SK-N-SH treated with all-trans-retinoic acid at 6 μM for 48 hours (cell line): ENCODE results near the gene SLC2A5.

Experiments used
- ATAC-seq: fragments of 200-7000 bp; cut with Tn5 transposase; 3 replicates; pipeline ENCODE4 v1.9.1; 2020; ENCODE audit warnings: mild to moderate bottlenecking, moderate library complexity
- ARNTL ChIP-seq: fragments of 450-650 bp; formaldehyde crosslinking; IDR thresholded peaks from 2 replicates; pipeline ENCODE4 v1.5.0; 2020; ENCODE audit warnings: low read depth, mild to moderate bottlenecking, moderate library complexity, borderline replicate concordance
- BACH2 ChIP-seq: fragments of 250-450 bp; sonication (Bioruptor Pico); IDR thresholded peaks from 2 replicates; pipeline ENCODE4 v1.9.0; 2021; ENCODE audit warnings: mild to moderate bottlenecking, borderline replicate concordance
- CSDC2 ChIP-seq: fragments of 250-450 bp; sonication (Bioruptor Pico); IDR thresholded peaks from 2 replicates; pipeline ENCODE4 v1.5.0; 2020; ENCODE audit warnings: mild to moderate bottlenecking, moderate library complexity
- ESRRG ChIP-seq: fragments of 250-450 bp; sonication (Bioruptor Pico); IDR thresholded peaks from 2 replicates; pipeline ENCODE4 v1.6.1; 2021; ENCODE audit warnings: mild to moderate bottlenecking
- GLIS3 ChIP-seq: fragments of 250-450 bp; sonication (Bioruptor Pico); IDR thresholded peaks from 2 replicates; pipeline ENCODE4 v1.5.0; 2020; ENCODE audit warnings: mild to moderate bottlenecking, moderate library complexity
- ISL1 ChIP-seq: fragments of 250-450 bp; sonication (Bioruptor Pico); IDR thresholded peaks from 2 replicates; pipeline ENCODE4 v2.1.2; 2022; ENCODE audit warnings: mild to moderate bottlenecking, moderate library complexity
- POU6F1 ChIP-seq: fragments of 250-450 bp; sonication (Bioruptor Pico); IDR thresholded peaks from 2 replicates; pipeline ENCODE4 v1.8.0; 2021; ENCODE audit warnings: low read depth, mild to moderate bottlenecking, moderate library complexity, borderline replicate concordance
- PPARA ChIP-seq: fragments of 250-450 bp; sonication (Bioruptor Pico); IDR thresholded peaks from 2 replicates; pipeline ENCODE4 v1.5.0; 2020; ENCODE audit warnings: mild to moderate bottlenecking, borderline replicate concordance
- RARB ChIP-seq: fragments of 250-450 bp; sonication (Bioruptor Pico); IDR thresholded peaks from 2 replicates; pipeline ENCODE4 v1.8.0; 2021; ENCODE audit warnings: mild to moderate bottlenecking, moderate library complexity
- SNAI2 ChIP-seq: fragments of 250-450 bp; sonication (Bioruptor Pico); IDR thresholded peaks from 2 replicates; pipeline ENCODE4 v1.5.0; 2020; ENCODE audit warnings: mild to moderate bottlenecking, moderate library complexity
- TCF4 ChIP-seq: fragments of 250-450 bp; sonication (Bioruptor Pico); IDR thresholded peaks from 2 replicates; pipeline ENCODE4 v1.8.0; 2021; ENCODE audit warnings: mild to moderate bottlenecking, moderate library complexity, borderline replicate concordance
- TOX ChIP-seq: fragments of 250-450 bp; sonication (Bioruptor Pico); IDR thresholded peaks from 2 replicates; pipeline ENCODE4 v1.8.0; 2021; ENCODE audit warnings: mild to moderate bottlenecking, moderate library complexity, borderline replicate concordance
- ZC3H10 ChIP-seq: fragments of 250-450 bp; sonication (Bioruptor Pico); IDR thresholded peaks from 2 replicates; pipeline ENCODE4 v1.5.1; 2021; ENCODE audit warnings: mild to moderate bottlenecking, moderate library complexity
- ZFP3 ChIP-seq: fragments of 250-450 bp; sonication (Bioruptor Pico); IDR thresholded peaks from 2 replicates; pipeline ENCODE4 v1.5.0; 2020; ENCODE audit warnings: mild to moderate bottlenecking, moderate library complexity
- ZFP30 ChIP-seq: fragments of 450-650 bp; formaldehyde crosslinking; IDR thresholded peaks from 2 replicates; pipeline ENCODE4 v1.5.0; 2022; ENCODE audit warnings: mild to moderate bottlenecking, moderate library complexity
- ZNF565 ChIP-seq: fragments of 450-650 bp; formaldehyde crosslinking; conservative IDR thresholded peaks from 2 replicates; pipeline ENCODE4 v1.5.0; 2020; ENCODE audit warnings: low read depth, mild to moderate bottlenecking, moderate library complexity
- ZNF70 ChIP-seq: fragments of 450-650 bp; formaldehyde crosslinking; IDR thresholded peaks from 2 replicates; pipeline ENCODE4 v1.5.0; 2020; ENCODE audit warnings: mild to moderate bottlenecking, moderate library complexity
- ZNF8 ChIP-seq: fragments of 450-650 bp; formaldehyde crosslinking; IDR thresholded peaks from 2 replicates; pipeline ENCODE4 v1.5.0; 2020; ENCODE audit warnings: mild to moderate bottlenecking, moderate library complexity
- TF ChIP-seq, protein P1 (sequence below): fragments of 250-450 bp; sonication (Bioruptor Pico); IDR thresholded peaks from 2 replicates; pipeline ENCODE4 v1.5.0; 2020; ENCODE audit warnings: mild to moderate bottlenecking, moderate library complexity
- TF ChIP-seq, protein P2 (sequence below): fragments of 250-450 bp; sonication (Bioruptor Pico); IDR thresholded peaks from 2 replicates; pipeline ENCODE4 v1.5.1; 2021; ENCODE audit warnings: mild to moderate bottlenecking, moderate library complexity
- TF ChIP-seq, protein P3 (sequence below): fragments of 250-450 bp; sonication (Bioruptor Pico); IDR thresholded peaks from 2 replicates; pipeline ENCODE4 v1.5.1; 2020; ENCODE audit warnings: low read depth, mild to moderate bottlenecking, moderate library complexity
- TF ChIP-seq, protein P4 (sequence below): fragments of 250-450 bp; sonication (Bioruptor Pico); IDR thresholded peaks from 2 replicates; pipeline ENCODE4 v1.8.0; 2020; ENCODE audit warnings: mild to moderate bottlenecking, moderate library complexity, borderline replicate concordance

SLC2A5 gene

DNA sequence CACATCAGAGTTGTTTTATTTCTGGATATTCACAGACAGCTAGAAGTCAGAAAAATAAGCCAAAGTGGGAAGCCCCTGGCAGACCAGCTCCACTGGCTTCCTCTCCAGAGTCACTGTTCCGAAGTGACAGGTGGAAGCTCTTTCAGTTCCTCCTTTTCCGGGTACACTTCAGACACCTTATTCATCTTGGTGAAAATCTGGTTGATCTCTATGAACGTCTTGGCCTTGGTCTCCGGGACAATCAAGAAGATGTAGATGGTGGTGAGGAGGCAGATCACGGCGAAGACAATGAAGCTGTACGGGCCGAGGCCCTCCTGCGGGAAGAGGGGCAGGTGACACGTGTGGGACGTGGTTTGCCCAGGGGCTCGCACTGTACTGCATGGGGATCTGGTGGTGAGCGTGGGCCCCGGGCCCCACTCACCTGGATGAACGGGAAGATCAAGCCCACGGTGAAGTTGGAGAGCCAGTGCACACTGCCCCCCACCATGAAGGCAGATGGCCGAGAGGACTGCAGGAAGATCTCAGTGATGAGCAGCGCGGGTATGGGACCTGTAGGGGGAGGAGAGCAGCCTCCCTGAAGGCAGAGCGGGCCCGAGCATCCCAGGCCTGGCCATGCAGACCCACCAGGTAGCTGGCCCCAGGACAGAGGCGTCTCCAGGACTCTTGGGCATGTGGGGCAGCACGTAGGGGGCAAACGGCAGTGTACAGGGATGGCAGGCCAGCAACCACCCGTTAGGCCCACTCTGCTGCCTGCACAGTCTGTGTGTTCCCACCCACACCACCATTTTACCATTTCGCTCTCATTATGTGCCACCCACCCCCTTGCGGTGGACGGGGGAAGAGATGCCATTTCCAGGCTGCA, 31.7 kb downstream of the SLC2A5 start:
- no peak for TF ChIP-seq ESRRG (CRISPR knock-in tag)
- TF ChIP-seq, protein P1, sequence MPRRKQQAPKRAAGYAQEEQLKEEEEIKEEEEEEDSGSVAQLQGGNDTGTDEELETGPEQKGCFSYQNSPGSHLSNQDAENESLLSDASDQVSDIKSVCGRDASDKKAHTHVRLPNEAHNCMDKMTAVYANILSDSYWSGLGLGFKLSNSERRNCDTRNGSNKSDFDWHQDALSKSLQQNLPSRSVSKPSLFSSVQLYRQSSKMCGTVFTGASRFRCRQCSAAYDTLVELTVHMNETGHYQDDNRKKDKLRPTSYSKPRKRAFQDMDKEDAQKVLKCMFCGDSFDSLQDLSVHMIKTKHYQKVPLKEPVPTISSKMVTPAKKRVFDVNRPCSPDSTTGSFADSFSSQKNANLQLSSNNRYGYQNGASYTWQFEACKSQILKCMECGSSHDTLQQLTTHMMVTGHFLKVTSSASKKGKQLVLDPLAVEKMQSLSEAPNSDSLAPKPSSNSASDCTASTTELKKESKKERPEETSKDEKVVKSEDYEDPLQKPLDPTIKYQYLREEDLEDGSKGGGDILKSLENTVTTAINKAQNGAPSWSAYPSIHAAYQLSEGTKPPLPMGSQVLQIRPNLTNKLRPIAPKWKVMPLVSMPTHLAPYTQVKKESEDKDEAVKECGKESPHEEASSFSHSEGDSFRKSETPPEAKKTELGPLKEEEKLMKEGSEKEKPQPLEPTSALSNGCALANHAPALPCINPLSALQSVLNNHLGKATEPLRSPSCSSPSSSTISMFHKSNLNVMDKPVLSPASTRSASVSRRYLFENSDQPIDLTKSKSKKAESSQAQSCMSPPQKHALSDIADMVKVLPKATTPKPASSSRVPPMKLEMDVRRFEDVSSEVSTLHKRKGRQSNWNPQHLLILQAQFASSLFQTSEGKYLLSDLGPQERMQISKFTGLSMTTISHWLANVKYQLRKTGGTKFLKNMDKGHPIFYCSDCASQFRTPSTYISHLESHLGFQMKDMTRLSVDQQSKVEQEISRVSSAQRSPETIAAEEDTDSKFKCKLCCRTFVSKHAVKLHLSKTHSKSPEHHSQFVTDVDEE = no peak
- no peak for TF ChIP-seq SNAI2 (CRISPR knock-in tag)
- no peak for TF ChIP-seq ISL1 (CRISPR knock-in tag)
- TF ChIP-seq ZFP30 = no peak
- no peak for TF ChIP-seq ZNF8
- no peak for TF ChIP-seq TOX (CRISPR knock-in tag)
- TF ChIP-seq ZNF565 (CRISPR knock-in tag) = no peak
- TF ChIP-seq POU6F1 = no peak
- TF ChIP-seq ZFP3 (CRISPR knock-in tag) = no peak
- TF ChIP-seq, protein P2, sequence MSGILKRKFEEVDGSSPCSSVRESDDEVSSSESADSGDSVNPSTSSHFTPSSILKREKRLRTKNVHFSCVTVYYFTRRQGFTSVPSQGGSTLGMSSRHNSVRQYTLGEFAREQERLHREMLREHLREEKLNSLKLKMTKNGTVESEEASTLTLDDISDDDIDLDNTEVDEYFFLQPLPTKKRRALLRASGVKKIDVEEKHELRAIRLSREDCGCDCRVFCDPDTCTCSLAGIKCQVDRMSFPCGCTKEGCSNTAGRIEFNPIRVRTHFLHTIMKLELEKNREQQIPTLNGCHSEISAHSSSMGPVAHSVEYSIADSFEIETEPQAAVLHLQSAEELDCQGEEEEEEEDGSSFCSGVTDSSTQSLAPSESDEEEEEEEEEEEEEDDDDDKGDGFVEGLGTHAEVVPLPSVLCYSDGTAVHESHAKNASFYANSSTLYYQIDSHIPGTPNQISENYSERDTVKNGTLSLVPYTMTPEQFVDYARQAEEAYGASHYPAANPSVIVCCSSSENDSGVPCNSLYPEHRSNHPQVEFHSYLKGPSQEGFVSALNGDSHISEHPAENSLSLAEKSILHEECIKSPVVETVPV (CRISPR knock-in tag) = no peak
- TF ChIP-seq CSDC2 (CRISPR knock-in tag) = no peak
- TF ChIP-seq, protein P3, sequence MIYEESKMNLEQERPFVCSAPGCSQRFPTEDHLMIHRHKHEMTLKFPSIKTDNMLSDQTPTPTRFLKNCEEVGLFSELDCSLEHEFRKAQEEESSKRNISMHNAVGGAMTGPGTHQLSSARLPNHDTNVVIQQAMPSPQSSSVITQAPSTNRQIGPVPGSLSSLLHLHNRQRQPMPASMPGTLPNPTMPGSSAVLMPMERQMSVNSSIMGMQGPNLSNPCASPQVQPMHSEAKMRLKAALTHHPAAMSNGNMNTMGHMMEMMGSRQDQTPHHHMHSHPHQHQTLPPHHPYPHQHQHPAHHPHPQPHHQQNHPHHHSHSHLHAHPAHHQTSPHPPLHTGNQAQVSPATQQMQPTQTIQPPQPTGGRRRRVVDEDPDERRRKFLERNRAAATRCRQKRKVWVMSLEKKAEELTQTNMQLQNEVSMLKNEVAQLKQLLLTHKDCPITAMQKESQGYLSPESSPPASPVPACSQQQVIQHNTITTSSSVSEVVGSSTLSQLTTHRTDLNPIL (CRISPR knock-in tag) = no peak
- TF ChIP-seq RARB (CRISPR knock-in tag) = no peak
- no peak for TF ChIP-seq ZC3H10
- TF ChIP-seq ARNTL (CRISPR knock-in tag) = no peak
- no peak for TF ChIP-seq ZNF70 (CRISPR knock-in tag)
- TF ChIP-seq TCF4 (CRISPR knock-in tag) = no peak
- ATAC-seq = no peak

GRCh38 chr1:9035226-9035625, 34.2 kb downstream of the SLC2A5 start:
- no peak for ATAC-seq
- TF ChIP-seq TOX (CRISPR knock-in tag) (no peak), PPARA (CRISPR knock-in tag) (no peak), ZNF8 (no peak)
- TF ChIP-seq, protein P3 (CRISPR knock-in tag) = no peak

- no peak for ATAC-seq
- no peak for TF ChIP-seq ZFP30
- TF ChIP-seq ZNF70 (CRISPR knock-in tag) = no peak
- no peak for TF ChIP-seq BACH2 (CRISPR knock-in tag)
- no peak for TF ChIP-seq POU6F1
- TF ChIP-seq ARNTL (CRISPR knock-in tag) = no peak
- no peak for TF ChIP-seq GLIS3 (CRISPR knock-in tag)
- no peak for TF ChIP-seq ZNF565 (CRISPR knock-in tag)
- TF ChIP-seq ZFP3 (CRISPR knock-in tag) = no peak
- TF ChIP-seq, protein P4, sequence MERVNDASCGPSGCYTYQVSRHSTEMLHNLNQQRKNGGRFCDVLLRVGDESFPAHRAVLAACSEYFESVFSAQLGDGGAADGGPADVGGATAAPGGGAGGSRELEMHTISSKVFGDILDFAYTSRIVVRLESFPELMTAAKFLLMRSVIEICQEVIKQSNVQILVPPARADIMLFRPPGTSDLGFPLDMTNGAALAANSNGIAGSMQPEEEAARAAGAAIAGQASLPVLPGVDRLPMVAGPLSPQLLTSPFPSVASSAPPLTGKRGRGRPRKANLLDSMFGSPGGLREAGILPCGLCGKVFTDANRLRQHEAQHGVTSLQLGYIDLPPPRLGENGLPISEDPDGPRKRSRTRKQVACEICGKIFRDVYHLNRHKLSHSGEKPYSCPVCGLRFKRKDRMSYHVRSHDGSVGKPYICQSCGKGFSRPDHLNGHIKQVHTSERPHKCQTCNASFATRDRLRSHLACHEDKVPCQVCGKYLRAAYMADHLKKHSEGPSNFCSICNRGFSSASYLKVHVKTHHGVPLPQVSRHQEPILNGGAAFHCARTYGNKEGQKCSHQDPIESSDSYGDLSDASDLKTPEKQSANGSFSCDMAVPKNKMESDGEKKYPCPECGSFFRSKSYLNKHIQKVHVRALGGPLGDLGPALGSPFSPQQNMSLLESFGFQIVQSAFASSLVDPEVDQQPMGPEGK (CRISPR knock-in tag) = no peak
- TF ChIP-seq ISL1 (CRISPR knock-in tag) = no peak
- TF ChIP-seq PPARA (CRISPR knock-in tag) = no peak
- TF ChIP-seq, protein P2 (CRISPR knock-in tag) = no peak
- TF ChIP-seq TOX (CRISPR knock-in tag) = no peak
- no peak for TF ChIP-seq SNAI2 (CRISPR knock-in tag)
- no peak for TF ChIP-seq ZC3H10
- no peak for TF ChIP-seq ESRRG (CRISPR knock-in tag)
Measured at GRCh38 chr1:9033363-9033762, 36.1 kb downstream of the SLC2A5 start.
